ENCODE measurements around the gene POU2F1. TPM values are rescaled to one million over a fixed set of nuclear protein-coding genes. Genes with fewer than 3 reads are reported as not detected.

The POU2F1 gene
- 3.0 to 5.4 TPM (median 3.4 TPM) in 5 replicates for total RNA-seq (2022; extraction: Qiagen RNA extraction; ENCODE audit: low read depth)

DNA sequence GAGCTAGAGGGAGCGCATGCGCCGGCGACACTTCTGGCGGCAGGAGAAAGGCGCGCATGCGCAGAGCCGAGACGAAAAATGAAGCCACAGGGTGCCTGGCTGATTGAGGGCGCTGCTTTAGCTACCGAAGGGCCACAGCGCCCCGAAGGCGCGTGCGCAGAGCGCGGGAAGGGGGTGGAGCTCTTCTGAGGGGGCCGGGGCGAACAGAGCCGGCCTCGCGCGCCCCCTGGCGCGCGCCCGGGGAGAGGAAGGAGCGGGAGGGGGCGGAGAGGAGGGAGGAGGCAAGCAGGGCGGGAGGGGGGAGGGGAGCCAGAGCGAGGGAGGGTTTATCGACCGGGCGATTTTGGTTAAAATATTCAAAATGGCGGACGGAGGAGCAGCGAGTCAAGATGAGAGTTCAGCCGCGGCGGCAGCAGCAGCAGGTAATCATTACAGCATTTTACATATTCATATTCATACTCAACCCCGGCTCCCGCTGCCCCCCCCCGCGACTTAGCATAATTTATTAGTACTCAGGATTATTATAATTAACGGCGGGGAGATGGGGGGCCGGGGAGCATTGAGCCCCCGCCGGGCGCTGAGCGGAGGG, at the start of gene POU2F1:
POU2F1 (plus strand) TSS at position 350 of the 589 bp plus-strand sequence; CDS start at position 362, 12 bp downstream.

Other genes with a start within 250 kb of the POU2F1 start
- gene ILDR2, start 245.3 kb upstream of the POU2F1 start, total RNA-seq (2022; extraction: Qiagen RNA extraction; ENCODE audit: low read depth) = 0.02 to 0.14 TPM in 2 of 5 replicates, not detected in the others
- gene MAEL, start 231.6 kb upstream of the POU2F1 start, total RNA-seq (2022; extraction: Qiagen RNA extraction; ENCODE audit: low read depth) = not detected in 5 replicates
- gene GPA33, start 130.5 kb upstream of the POU2F1 start, total RNA-seq (2022; extraction: Qiagen RNA extraction; ENCODE audit: low read depth) = not detected in 5 replicates
- gene STYXL2, start 126.8 kb upstream of the POU2F1 start, total RNA-seq (2022; extraction: Qiagen RNA extraction; ENCODE audit: low read depth) = not detected in 5 replicates

All from A549 treated with CpdA at 1 μM for 4 hours (cell line).